ENCODE measurements around the gene CHD9.

The CHD9 gene

GRCh38 chr16:53083119-53083518, 28.3 kb downstream of the CHD9 start:
- no peak for TF ChIP-seq CTCF (IDR thresholded peaks at IDR 0.05; ENCODE audit: control insufficient read depth, extremely low read depth, insufficient read depth)
- no peak overlapping the region for H3K4me3 ChIP-seq (ENCODE audit: low read depth, low read length)
- no peak for DNase-seq (ENCODE audit: low read depth)

GRCh38 chr16:53084141-53084541, 29.4 kb downstream of the CHD9 start:
- DNase-seq (ENCODE audit: low read depth) = no peak
- TF ChIP-seq CTCF (IDR thresholded peaks at IDR 0.05; ENCODE audit: control insufficient read depth, extremely low read depth, insufficient read depth) = no peak
- no peak overlapping the region for H3K4me3 ChIP-seq (ENCODE audit: low read depth, low read length)

- no peak overlapping the region for H3K4me3 ChIP-seq (ENCODE audit: low read depth, low read length)
- no peak for DNase-seq (ENCODE audit: low read depth)
- TF ChIP-seq CTCF (IDR thresholded peaks at IDR 0.05; ENCODE audit: control insufficient read depth, extremely low read depth, insufficient read depth) = no peak
These were observed 30.0 kb downstream of the CHD9 start for GRCh38 chr16:53084746-53085334.

GRCh38 chr16:53085369-53085843, 30.6 kb downstream of the CHD9 start:
- DNase-seq (ENCODE audit: low read depth) = no peak
- no peak overlapping the region for H3K4me3 ChIP-seq (ENCODE audit: low read depth, low read length)
- TF ChIP-seq CTCF (IDR thresholded peaks at IDR 0.05; ENCODE audit: control insufficient read depth, extremely low read depth, insufficient read depth) = no peak

GRCh38 chr16:53085931-53086421, 31.2 kb downstream of the CHD9 start:
- TF ChIP-seq CTCF (IDR thresholded peaks at IDR 0.05; ENCODE audit: control insufficient read depth, extremely low read depth, insufficient read depth) = no peak
- H3K4me3 ChIP-seq (ENCODE audit: low read depth, low read length) = no peak overlapping the region
- no peak for DNase-seq (ENCODE audit: low read depth)

- no peak overlapping the region for H3K4me3 ChIP-seq (ENCODE audit: low read depth, low read length)
- no peak for DNase-seq (ENCODE audit: low read depth)
- no peak for TF ChIP-seq CTCF (IDR thresholded peaks at IDR 0.05; ENCODE audit: control insufficient read depth, extremely low read depth, insufficient read depth)
These were observed 32.3 kb downstream of the CHD9 start for GRCh38 chr16:53087101-53087500.
